Placental pericyte (primary cell): Measurements from ENCODE around the gene TMEM123. TPM values are rescaled to one million over a fixed set of nuclear protein-coding genes. Genes with fewer than 3 reads are reported as not detected.

Experiments used
- total RNA-seq: library from RNA; depleted of rRNA; stranded (reverse); fragments of >200 nt; gene quantifications from 2 replicates; pipeline ENCODE4 v1.2.3, GENCODE V29; 2012

Gene TMEM123, protein sequence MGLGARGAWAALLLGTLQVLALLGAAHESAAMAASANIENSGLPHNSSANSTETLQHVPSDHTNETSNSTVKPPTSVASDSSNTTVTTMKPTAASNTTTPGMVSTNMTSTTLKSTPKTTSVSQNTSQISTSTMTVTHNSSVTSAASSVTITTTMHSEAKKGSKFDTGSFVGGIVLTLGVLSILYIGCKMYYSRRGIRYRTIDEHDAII
- total RNA-seq, result 73.7 and 80.0 TPM in 2 replicates

DNA sequence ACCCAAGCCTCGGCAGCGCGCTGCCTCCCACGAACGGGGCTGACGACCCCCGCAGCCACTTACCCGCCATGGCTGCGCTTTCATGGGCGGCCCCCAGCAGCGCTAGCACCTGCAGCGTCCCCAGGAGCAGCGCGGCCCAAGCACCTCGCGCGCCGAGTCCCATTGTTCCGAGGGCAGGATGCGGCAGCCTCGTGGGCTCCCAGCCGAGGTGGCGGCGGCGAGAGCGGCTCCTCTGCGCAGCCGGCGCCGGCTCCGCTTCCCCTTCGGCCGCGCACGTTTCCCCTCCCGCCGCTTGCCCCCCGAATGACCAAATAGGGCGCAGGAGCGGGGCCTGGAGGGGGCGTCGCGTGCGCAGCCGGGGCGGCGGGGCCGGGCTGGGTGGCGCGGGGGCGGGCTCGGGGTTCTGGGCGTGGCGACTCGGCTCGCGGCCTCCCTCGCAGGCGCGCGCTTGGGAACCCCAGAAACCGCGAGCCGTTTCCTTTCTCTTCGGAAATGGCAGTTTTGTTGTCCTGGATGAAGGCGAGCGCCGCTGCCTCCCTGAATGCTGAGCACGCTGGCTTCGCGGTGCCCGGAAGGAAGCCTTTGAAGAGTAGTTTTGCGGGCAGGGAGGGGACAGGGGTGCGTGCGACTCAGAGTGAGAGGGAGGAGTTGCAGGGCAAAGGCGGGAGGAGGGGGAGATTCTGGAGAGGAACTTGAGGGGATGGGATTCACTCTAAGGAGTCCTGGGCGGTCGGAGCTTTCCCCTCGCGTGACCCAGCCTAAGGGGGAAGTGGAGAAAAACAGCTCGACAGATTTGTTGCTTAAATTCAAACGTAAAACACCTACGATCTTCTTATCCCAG is at the start of gene TMEM123:
TSS of gene TMEM123 (minus strand) at position 305 of the 841 bp plus-strand sequence. CDS start at position 163, 142 bp downstream.

DNA sequence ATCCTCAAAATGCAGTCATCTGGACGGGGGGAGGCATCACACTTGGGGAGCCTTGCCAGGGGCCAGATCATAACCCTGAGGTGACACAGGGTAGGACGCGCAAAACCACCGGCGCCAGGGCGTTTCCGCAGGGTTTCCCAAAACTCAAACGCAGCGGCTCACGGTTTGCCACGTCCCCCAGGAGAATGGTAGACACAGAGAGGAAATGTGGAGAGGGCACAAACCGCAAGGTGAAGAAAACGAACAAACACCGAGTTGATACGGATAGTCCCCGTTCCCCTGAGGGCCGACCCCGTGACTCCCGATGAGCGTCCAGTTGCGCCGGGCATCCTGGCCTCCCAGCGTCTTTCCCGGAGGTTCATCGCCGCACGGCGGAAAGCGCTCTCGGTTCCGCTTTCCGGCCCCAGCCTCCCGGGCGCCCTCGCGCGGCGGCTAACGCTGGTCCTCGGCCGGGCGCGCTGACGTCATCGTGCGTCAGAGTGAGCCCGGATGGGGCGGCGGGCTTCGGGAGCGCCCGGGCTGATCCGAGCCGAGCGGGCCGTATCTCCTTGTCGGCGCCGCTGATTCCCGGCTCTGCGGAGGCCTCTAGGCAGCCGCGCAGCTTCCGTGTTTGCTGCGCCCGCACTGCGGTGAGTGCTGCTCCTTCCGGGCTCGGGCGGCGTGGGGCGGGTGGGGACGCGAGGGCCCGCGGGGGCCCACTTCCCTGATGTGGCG is 105.7 kb downstream of the TMEM123 start, which contains the start of gene BIRC2:
TSS of gene BIRC2 (plus strand) at position 467 of the 714 bp plus-strand sequence. CDS start 2,641 bp downstream, outside the sequence.

Other genes with a start within 250 kb of the TMEM123 start
- gene BIRC3, start 135.3 kb downstream of the TMEM123 start, total RNA-seq, result 2.4 and 4.4 TPM in 2 replicates
- 40.9 and 94.8 TPM in 2 replicates for gene BIRC2, start 105.6 kb downstream of the TMEM123 start, total RNA-seq
- gene MMP7, start 78.0 kb upstream of the TMEM123 start, total RNA-seq, result 1.1 TPM in 1 of 2 replicates, not detected in the other
- not detected in 2 replicates for gene MMP20, start 172.6 kb upstream of the TMEM123 start, total RNA-seq